ENCODE results near the gene HCK.
"Not testable (repeated sequence)": the region's sequence is repeated elsewhere in the genome, so short reads cannot be mapped to it uniquely, and the experiment has no call there.

The HCK gene

DNA sequence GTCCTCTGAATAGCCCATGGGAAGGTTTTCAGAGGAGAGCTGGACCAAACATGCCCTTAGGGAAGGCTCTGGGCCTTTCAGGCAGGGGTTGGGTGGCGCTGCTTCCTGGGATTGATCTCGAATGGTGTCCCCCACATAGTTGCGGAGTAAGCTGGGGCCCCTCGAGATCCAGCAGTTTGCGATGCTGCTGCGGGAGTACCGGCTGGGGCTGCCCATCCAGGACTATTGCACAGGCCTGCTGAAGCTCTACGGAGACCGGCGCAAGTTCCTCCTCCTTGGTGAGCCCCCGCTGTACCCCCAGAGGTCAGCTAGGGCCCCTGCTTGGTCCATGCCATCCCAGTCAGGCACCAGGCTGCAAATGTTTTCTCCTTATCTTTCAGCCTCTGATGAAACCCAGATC lies 22.5 kb upstream of the HCK start:
- DNase-seq: no peak

DNA sequence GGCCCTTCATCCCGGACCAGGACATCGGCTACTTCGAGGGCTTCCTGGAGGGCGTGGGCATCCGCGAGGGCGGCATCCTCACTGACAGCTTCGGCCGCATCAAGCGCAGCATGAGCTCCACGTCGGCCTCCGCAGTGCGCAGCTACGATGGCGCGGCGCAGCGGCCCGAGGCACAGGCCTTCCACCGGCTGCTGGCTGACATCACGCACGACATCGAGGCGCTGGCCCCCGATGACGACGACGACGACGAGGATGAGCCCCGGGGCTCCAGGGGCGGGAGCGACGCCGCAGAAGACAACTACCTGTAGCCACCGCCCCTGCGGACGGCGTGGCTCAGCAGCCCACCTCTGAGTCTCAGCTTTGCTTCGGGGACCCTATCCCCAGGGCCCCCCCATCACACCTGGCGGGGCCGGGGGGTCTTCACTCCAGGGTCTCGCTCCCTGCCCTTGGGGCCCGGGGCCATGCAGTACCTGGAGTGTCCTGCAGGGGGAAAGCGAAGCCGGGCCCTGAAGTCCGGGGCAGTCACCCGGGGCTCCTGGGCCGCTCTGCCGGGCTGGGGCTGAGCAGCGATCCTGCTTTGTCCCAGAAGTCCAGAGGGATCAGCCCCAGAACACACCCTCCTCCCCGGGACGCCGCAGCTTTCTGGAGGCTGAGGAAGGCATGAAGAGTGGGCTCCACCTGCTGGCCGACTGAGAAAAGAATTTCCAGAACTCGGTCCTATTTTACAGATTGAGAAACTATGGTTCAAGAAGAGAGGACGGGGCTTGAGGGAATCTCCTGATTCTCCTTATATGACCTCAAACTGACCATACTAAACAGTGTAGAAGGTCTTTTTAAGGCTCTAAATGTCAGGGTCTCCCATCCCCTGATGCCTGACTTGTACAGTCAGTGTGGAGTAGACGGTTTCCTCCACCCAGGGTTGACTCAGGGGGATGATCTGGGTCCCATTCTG lies 20.8 kb upstream of the HCK start:
- peak; percentile 81 for DNase-seq

DNA sequence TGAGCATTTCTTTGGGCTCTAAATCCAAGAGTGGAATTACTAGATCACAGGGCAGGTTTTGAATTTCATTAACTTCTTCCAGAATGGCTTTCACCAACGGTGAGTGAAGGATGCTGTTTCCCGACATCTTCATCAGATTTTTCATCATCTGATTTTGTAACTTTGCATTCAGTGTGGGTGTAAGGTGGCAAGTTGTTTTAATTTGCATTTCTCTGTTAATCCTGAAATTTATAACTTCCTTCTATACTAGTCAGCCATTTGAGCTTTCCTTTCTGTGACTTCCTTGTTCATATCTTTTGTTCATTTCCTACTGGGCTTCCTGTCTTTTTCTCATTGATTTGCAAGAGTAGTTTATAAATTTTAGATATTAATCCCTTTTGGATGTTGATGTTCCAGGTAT lies 18.7 kb upstream of the HCK start:
- DNase-seq: no peak

DNA sequence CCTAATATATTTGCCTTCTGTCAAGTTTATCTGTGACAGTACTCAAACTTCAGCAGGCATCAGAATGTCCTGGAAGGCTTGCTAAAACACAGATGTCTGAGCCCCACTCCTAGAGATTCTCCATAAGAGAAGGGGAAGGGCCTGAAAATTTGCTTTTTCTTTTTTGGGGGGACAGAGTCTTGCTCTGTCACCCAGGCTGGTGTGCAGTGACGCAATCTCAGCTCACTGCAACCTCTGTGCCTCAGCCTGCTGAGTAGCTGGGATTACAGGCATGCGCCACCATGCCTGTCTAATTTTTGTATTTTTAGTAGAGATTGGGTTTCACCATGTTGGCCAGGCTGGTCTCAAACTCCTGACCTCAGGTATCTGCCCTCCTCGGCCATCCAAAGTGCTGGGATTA lies 18.3 kb upstream of the HCK start:
- not testable (repeated sequence) for DNase-seq

DNA sequence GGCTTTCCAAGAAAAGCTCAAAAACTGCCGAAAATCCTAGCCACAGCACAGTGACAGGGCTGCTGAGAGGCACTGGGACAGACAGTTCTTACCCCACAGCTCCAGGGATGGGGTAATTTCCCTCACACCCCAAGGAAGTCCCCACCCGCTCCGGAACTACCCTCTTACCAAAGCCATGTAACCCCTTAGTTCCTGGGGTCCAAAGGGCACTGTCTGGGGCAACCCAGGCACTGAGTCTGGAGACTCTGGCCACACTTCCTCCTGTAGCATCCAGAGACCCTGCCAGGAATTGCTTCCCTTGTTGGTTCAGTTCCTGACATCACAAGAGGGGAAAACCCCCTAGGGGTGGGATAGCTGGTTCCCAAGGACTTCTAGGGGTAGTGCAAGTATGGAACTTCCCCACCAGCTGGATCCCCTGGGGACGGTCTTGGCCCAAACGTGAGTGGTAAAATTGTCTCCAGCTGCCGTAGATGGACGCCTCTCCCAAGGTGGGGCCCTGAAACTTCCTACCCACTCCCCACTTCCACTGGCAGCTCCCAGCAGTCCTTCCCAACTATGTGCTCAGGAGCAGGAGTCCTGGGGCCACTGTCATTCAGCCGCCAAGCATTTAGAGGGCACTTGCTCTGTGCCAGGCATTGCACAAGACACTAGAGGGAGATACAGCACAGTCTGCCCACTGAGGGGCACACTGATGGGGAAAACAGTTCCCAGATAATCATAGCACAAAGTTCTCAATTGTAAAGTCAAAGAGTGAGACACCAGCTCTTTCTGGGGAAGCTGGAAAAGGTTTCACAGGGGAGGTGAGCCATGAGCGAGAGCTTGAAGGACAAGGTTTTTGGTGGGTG lies 17.2 kb upstream of the HCK start:
- no peak for DNase-seq

DNA sequence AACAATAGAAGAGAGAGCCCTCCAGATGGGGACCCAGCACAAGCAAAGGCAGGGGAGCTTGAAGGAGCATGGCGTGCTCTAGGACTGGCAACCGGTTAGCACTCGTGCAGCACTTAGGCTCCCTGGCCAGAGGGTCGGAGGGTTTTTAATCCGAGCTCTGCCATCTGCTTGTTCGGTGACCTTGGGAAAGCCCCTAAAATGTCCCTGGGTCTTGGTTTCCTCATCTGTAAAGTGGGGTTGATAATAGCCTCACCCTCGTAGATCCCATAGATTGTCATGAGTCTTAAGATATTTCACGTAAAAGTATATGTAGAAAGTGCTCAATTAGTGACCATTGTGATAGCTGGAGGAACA lies 16.6 kb upstream of the HCK start:
- no peak for DNase-seq

DNA sequence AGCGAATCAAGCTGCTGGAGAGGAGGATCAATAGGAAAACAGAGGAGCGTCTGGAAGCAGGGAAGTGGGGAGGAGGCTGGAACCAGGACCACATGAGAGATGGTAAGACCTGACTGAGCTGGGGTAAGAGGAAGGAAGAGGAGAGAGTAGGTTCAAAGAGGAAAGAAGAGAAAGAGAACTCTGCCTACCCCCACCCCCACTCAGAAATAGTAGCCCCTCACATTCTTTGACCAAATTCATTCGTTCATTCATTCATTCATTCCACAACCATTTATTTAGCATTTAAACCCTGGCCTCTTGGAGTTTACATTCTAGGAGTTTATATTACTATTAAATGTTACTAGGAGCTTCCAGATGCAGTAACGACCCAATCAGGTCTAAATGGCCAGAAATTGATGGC lies 15.8 kb upstream of the HCK start:
- DNase-seq: no peak

DNA sequence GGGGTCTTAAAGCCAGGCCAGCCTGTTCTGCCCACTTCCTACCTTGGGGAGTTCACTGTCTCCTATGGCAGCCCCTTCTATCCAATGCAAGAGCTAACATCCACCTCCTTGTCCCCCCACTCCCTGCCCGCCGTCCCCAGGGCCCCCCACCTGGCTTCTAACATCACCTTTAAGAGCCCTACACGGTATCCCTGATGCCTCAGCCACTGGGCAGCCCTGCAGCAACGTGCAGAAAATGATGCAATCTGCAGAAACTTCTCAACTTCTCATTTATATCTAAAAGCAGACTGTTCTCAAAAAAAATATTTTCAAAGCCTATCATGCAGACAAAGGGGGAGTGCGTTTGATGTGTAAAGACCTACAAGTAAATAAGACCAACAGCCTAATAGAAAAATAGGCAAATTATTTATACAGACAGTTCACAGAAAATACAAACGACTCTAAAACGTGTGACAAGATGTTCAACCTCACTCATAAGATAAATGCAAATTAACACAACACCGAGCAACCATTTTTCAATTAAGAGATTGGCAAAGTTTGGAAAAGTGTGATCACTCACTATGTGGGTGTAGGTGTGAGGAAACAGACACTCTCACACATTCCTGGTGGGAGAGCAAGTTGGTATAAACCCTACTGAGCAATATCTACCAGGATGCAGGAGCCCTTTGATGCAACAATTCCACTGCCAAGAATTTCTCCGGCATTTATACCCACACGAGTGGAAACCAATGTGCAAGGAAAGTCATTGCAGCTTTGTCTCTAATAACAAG lies 15.1 kb upstream of the HCK start:
- DNase-seq: no peak

DNA sequence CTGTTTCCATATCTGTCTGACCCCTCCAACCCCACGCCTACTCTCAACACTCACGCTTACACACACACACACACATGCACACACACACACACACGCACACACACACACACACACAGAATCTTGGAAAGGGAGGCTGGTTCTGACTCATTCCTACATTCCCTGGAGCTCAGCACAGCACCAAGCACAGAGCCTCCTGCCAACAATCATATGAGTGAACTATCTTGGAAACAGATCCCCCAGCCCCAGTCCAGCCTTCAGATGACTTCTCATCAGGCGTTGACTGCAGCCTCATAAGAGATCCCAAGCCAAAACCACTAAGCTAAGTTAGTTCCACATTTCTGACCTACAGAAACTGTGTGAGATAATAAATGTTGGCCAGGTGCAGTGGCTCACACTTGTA lies 14.1 kb upstream of the HCK start:
- no peak for DNase-seq

DNA sequence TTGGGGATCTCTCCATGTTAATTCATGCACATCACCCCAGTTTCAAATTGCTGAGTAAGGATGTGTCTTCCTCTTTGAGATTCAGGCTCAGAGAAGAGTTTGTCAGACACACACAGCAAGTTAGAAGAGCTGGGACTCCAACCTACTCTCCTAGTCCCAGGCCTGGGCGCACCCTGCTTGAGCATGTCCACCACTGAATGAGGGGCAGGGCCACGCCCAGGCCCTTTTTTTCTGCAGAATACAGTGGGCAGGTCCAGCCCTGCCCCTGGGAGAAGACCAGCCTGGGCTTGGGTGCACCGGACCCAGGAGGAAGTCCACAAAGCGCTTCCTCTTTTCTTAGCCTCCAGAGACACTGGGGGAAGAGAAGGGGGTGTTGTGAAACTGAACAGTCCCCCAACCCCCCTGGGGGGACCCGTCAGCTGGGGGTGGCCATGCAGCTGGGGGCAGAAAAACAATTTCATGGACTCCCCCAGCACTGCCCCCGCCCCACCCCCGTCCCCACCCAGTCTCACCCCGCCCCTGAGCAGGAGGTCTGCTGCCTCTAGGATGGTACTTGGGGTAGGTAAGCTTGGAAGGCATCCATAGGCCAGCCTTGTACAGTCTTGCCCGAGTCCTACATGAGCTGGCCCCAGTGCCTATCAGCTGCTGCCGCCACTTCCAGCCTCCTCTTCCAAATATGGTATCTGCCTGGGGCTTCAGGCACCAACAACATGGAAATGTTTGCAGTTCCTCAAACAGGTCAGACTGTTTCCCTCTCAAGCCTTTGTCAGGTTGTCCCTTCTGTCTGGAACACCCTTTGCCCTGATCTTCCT lies 11.7 kb upstream of the HCK start:
- no peak for DNase-seq

DNA sequence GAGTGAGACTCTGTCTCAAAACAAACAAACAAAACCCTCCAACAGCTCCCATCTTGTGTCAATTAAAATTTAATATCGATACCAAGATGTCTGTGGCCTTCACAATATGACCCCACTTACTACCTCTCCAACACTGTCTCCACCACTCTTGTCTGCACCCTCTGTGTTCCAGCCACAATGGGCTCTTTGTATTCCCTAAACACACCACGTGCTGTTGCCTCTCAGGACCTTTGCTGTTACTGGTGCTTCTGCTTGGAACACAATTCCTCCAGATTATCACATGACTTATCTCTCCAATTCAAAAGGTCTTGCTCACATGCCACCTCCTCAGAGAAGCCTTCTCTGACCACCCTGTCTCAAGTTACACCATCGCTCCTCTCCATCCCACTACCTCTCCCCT lies 6.0 kb upstream of the HCK start:
- DNase-seq: no peak

DNA sequence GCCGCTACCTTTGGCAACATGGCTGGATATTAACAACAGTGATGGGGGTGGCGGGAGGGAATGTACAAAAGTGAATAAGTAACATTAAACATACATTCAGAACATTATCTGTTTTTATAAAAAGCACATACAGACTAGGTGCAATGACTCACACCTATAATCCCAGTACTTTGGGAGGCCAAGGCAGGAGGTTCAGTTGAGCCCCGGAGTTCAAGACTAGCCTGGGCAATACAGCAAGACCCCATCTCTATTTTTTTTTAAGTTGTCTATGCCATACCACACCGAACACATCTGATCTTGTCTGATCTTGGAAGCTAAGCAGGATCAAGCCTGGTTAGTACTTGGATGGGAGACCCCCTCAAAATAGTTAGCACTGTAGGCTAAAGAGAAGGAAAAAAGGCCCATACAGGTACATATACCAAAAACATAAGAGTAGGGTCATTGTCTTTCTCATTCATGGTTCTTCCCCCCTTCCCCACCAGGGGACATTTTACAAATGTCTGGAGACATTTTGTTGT lies 1.7 kb upstream of the HCK start:
- DNase-seq: no peak

DNA sequence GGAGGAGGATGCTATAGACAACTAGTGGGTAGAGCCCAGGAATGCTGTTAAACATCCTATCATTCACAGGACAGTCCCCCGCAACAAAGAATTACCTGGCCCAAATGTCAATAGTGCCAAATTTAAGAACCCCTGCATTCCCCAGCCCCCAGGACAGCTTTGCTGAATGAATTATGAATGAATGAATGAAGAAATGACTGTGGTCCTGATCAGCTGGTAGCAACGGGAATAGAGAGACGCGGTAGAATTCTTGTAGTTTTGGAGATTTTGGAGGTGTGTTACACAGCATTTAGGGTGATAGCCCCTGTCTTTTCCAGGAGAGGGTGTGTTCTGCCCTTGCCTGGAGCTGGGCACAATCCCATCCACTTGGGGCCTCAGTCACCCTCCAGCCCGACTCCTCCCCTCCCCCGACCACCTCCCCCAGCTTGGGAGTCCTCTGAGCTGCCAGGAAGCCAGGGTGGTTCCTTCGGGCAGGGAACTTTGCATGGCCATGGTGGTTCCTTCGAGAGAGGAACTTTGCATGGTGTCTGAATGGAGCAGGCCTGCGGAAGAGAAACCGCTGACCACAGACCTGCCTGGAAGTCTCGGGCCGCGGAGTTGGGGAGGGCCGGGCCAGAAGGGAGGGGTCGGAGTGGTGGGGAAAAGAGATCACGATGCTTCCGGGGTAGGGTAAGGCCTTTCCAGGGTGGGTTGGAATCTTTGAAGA lies 1.0 kb upstream of the HCK start:
- no peak for DNase-seq

DNA sequence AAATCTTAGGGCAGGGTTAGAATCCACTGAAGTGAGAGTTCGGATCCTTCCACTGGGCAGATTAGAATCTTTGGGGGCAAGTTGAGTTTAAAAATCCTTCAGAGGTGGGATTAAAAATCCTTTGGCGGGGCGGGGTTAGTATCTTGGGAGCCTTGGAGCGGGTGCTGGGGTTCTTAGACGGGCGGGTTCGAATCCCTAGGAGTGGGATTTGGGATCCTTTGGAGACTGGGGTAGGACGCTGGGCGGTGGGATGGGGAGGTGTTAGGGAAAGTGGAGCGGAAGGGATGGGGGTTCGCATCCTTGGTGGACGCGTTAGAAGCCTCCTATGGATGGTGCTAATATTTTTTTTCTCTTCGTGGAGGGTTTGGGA lies 337 bp upstream of the HCK start:
- DNase-seq: no peak

DNA sequence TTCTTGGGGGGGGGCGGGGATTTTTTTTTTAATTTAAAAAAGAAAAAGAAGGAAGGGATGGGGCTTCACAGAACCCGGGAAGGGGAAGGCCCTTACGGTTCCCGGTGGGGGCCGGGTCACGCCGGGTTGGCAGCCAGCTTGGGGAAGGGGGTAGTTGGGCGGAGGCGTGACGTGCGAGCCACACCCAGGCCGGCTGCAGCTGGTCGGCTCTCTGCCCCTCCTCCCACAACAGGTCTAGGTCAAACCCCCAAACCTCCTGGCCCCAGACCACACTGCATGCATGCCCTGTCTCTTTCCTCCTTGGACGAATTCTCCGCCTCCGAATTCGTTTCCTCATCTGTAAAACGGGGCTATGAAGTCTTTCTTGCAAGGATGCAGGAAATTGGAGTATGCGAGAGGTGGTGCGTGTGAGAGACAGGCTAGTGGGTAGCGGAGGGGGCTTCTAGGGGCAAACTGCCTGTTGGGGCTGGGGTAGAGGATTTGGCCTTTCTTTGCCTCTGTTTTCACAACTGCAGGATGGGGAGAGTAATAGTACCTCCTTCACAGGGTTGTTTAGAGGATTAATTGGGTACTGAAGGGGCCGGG lies 828 bp downstream of the HCK start:
- no peak for DNase-seq

DNA sequence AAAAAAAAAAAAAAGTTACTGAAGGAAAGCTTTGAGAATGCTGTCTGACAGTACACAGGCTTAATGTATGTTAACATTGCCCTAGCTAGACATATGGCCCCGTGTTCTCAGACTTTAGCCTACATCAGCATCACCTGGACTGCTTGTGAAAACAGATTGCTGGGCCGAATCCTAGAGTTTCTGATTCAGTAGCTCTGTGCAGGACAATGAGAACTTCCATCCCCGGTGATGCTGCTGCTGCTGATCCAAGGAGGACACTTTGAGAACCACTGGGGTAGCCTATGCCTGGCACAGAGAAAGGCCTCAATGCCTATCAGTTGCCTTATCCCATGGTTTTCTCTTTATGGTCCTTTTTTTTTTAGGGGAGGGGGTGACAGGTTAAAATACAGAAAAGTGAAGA lies 1.6 kb downstream of the HCK start:
- no peak for DNase-seq

DNA sequence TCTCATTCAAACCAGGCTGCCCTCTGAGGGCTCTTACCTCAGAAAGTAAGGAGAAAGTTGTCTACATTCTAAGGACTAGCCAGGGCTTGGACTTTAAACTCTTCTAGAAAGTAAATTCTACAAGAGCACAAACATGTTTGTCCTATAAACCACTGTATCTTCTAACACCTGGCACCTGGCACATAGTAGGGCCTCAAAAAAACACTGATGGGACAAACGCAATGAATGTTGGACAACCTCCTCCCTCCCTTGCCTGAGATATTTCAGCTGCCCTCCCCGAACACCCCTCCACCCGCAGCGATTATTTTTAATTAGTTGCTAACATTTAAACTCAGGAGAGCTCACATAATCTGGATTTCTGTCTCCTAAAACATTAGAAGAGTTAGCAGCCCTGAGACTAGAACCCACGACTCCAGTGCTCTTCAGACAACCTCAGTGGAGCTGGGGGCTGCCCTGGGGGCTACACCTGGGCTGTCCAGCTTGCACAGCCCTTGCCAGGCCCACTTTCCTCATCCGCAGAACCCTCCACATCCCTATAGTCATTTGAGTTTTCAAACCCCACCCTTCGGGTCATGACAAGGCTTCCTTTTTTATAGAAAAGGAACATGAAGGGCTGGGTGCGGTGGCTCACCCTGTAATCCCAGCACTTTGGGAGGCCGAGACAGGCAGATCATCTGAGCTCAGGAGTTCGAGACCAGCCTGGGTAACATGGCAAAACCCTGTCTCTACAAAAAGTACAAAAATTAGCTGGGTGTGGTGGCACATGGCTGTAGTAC lies 4.9 kb downstream of the HCK start:
- no peak for DNase-seq

DNA sequence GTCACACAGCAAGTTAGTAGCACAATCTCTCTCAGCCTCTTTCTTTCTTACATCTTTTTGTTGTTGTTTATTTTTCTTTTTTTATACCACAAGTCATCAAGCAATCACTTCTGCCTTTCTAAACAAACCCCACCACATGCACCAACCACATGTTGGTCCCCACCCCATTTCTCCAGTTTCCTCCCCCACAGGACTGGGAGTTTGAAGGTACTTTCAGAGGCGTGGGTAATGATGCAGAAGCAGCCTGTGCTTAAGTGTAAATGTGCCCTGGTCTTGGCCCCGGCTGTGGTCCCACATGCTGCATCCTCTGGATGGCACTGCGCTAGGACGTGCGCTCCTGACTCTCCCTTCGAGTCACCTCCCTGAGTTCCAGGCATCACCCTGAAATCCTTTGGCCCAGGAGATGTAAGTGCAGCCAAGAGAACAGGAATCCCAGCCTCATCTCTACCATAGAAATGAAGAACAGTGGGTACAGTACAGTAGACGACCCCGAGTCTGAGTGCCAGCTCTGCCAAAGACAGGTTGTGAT lies 5.7 kb downstream of the HCK start:
- no peak for DNase-seq

DNA sequence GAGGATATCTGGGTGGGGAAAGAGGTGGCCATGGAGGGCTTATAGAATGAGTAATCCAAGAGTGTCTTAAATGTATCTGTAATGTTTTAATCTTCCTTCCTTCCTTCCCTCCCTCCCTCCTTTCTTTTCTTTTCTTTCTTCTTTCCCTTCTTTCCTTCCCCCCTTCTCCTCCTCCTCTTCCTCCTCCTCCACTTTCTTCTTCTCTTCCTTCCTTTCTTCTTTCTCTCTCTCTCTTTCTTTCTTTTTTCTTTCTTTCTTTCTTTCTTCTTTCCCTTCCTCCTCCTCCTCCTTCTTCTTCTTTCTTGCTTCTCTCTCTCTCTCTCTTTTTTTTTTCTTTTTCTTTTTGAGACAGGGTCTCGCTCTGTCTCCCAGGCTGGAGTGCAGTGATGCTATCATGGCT lies 7.1 kb downstream of the HCK start:
- DNase-seq: no peak

DNA sequence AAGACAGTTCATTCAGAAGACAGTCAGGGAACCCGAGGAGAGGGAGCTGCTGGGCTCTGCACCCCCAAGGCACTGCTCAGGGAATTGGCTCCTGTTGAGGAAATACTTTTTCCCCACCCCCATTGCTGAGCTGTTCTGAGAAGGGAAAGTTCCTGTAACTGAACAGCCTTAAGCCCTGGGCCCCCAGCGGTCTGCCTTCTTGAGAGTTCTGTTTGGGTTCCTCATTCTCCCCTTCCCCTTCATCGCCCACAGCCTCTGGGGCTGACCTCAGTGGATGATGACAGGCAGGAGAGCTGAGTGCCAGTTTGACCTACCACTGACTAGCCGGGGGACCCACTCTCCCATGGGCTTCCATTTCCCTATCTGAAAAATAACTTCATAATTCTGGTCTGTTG lies 10.7 kb downstream of the HCK start:
- DNase-seq: no peak
